HAP-1 (cell line): ENCODE measurements around the gene CDH5.

Source experiments
- DNase-seq, 2 experiments: peaks; one replicate each; pipeline ENCODE4 v3.0.0-alpha.2; 2016 to 2020; ENCODE audit warnings: low spot score in 2 of 2
- H3K27me3 ChIP-seq: fragments of 250-450 bp; sonication (Bioruptor Pico); 2 replicates; pipeline ENCODE4 v1.5.1; 2020; ENCODE audit warnings: low read depth, mild to moderate bottlenecking, moderate library complexity
- H3K36me3 ChIP-seq: fragments of 250-450 bp; sonication (Bioruptor Pico); replicated peaks from 2 replicates; pipeline ENCODE4 v1.5.1; 2020; ENCODE audit warnings: mild to moderate bottlenecking
- H3K4me1 ChIP-seq: fragments of 250-450 bp; sonication (Bioruptor Pico); 2 replicates; pipeline ENCODE4 v1.5.1; 2020; ENCODE audit warnings: mild to moderate bottlenecking
- H3K4me3 ChIP-seq: fragments of 250-450 bp; sonication (Bioruptor Pico); 2 replicates; pipeline ENCODE4 v1.5.1; 2020; ENCODE audit warnings: mild to moderate bottlenecking, moderate library complexity
- H3K9me3 ChIP-seq: fragments of 250-450 bp; sonication (Bioruptor Pico); 2 replicates; pipeline ENCODE4 v1.5.1; 2020; ENCODE audit warnings: mild to moderate bottlenecking, moderate library complexity
- in situ Hi-C: fragments of 300-500 bp; cut with MboI; formaldehyde crosslinking; loops from 3 replicates; pipeline ENCODE4 v1.14.3; 2020; ENCODE audit warnings: low sequenced_read_pairs, inconsistent platforms, mixed read lengths

CDH5 gene

GRCh38 chr16:66337463-66338188, 28.9 kb upstream of the CDH5 start:
- Histone ChIP-seq H3K9me3 (no peaks in the 10 kb centered on the region), H3K36me3 (no peaks in the 10 kb centered on the region), H3K4me1 (no peaks in the 10 kb centered on the region), H3K27me3 (no peaks in the 10 kb centered on the region), H3K4me3 (no peak overlapping the region)
- in situ Hi-C loops = no loop called here
- no peak for DNase-seq

GRCh38 chr16:66342294-66342900, 24.1 kb upstream of the CDH5 start:
- Histone ChIP-seq H3K27me3 (no peaks in the 10 kb centered on the region), H3K36me3 (no peaks in the 10 kb centered on the region), H3K4me1 (no peaks in the 10 kb centered on the region), H3K4me3 (no peak overlapping the region), H3K9me3 (no peaks in the 10 kb centered on the region)
- in situ Hi-C loops = no loop called here
- DNase-seq = peak; percentile 21 to 77

- DNase-seq = peak in 1 of 2 experiments; percentile 64
- H3K4me1 ChIP-seq = no peaks in the 10 kb centered on the region
- no peaks in the 10 kb centered on the region for H3K27me3 ChIP-seq
- no peaks in the 10 kb centered on the region for H3K36me3 ChIP-seq
- H3K4me3 ChIP-seq = no peak overlapping the region
- in situ Hi-C loops = no loop called here
- H3K9me3 ChIP-seq = no peaks in the 10 kb centered on the region
Measured at GRCh38 chr16:66344533-66345145, 21.9 kb upstream of the CDH5 start.

- Histone ChIP-seq H3K4me3 (no peak overlapping the region), H3K36me3 (no peaks in the 10 kb centered on the region), H3K27me3 (no peaks in the 10 kb centered on the region), H3K9me3 (no peaks in the 10 kb centered on the region), H3K4me1 (no peaks in the 10 kb centered on the region)
- DNase-seq = no peak
- in situ Hi-C loops = no loop called here
Measured at GRCh38 chr16:66346221-66346620, 20.3 kb upstream of the CDH5 start.

- no peak for DNase-seq
- Histone ChIP-seq H3K9me3 (no peaks in the 10 kb centered on the region), H3K27me3 (peaks cover 21% of the 10 kb centered on the region), H3K4me1 (no peaks in the 10 kb centered on the region), H3K36me3 (no peaks in the 10 kb centered on the region), H3K4me3 (no peak overlapping the region)
- in situ Hi-C loops = no loop called here
Measured at GRCh38 chr16:66352304-66352703, 14.2 kb upstream of the CDH5 start.

GRCh38 chr16:66353055-66353454, 13.4 kb upstream of the CDH5 start:
- H3K36me3 ChIP-seq = no peaks in the 10 kb centered on the region
- H3K27me3 ChIP-seq = peaks cover 21% of the 10 kb centered on the region
- no peaks in the 10 kb centered on the region for H3K4me1 ChIP-seq
- in situ Hi-C loops = no loop called here
- no peak for DNase-seq
- no peak overlapping the region for H3K4me3 ChIP-seq
- H3K9me3 ChIP-seq = no peaks in the 10 kb centered on the region

GRCh38 chr16:66354034-66354909, 12.2 kb upstream of the CDH5 start:
- no peaks in the 10 kb centered on the region for H3K9me3 ChIP-seq
- H3K27me3 ChIP-seq = peaks cover 21% of the 10 kb centered on the region
- H3K4me3 ChIP-seq = no peak overlapping the region
- no peaks in the 10 kb centered on the region for H3K4me1 ChIP-seq
- no peak for DNase-seq
- no peaks in the 10 kb centered on the region for H3K36me3 ChIP-seq
- in situ Hi-C loops = no loop called here

- Histone ChIP-seq H3K4me1 (no peaks in the 10 kb centered on the region), H3K9me3 (no peaks in the 10 kb centered on the region), H3K4me3 (no peak overlapping the region), H3K36me3 (no peaks in the 10 kb centered on the region), H3K27me3 (peaks cover 21% of the 10 kb centered on the region)
- in situ Hi-C loops = no loop called here
- no peak for DNase-seq
Measured at GRCh38 chr16:66355526-66355925, 11.0 kb upstream of the CDH5 start.

GRCh38 chr16:66357523-66357928, 9.0 kb upstream of the CDH5 start:
- no peaks in the 10 kb centered on the region for H3K4me1 ChIP-seq
- no peaks in the 10 kb centered on the region for H3K9me3 ChIP-seq
- H3K36me3 ChIP-seq = no peaks in the 10 kb centered on the region
- H3K27me3 ChIP-seq = peaks cover 32% of the 10 kb centered on the region
- in situ Hi-C loops = no loop called here
- H3K4me3 ChIP-seq = no peak overlapping the region
- peak; percentile 54 to 72 for DNase-seq

GRCh38 chr16:66358231-66358630, 8.3 kb upstream of the CDH5 start:
- no peak for DNase-seq
- Histone ChIP-seq H3K36me3 (no peaks in the 10 kb centered on the region), H3K9me3 (no peaks in the 10 kb centered on the region), H3K4me1 (no peaks in the 10 kb centered on the region), H3K27me3 (peaks cover 31% of the 10 kb centered on the region), H3K4me3 (no peak overlapping the region)
- in situ Hi-C loops = no loop called here

- in situ Hi-C loops = no loop called here
- H3K4me1 ChIP-seq = no peaks in the 10 kb centered on the region
- H3K36me3 ChIP-seq = no peaks in the 10 kb centered on the region
- H3K4me3 ChIP-seq = no peak overlapping the region
- DNase-seq = no peak
- H3K9me3 ChIP-seq = no peaks in the 10 kb centered on the region
- H3K27me3 ChIP-seq = peaks cover 24% of the 10 kb centered on the region
Measured at GRCh38 chr16:66359012-66359411, 7.5 kb upstream of the CDH5 start.

- H3K4me3 ChIP-seq = no peak overlapping the region
- no peaks in the 10 kb centered on the region for H3K9me3 ChIP-seq
- no peak for DNase-seq
- H3K4me1 ChIP-seq = no peaks in the 10 kb centered on the region
- no peaks in the 10 kb centered on the region for H3K36me3 ChIP-seq
- peaks cover 16% of the 10 kb centered on the region for H3K27me3 ChIP-seq
- in situ Hi-C loops = no loop called here
Measured at GRCh38 chr16:66359811-66360608, 6.5 kb upstream of the CDH5 start.

- Histone ChIP-seq H3K27me3 (peaks cover 15% of the 10 kb centered on the region), H3K9me3 (no peaks in the 10 kb centered on the region), H3K4me1 (no peaks in the 10 kb centered on the region), H3K4me3 (no peak overlapping the region), H3K36me3 (no peaks in the 10 kb centered on the region)
- in situ Hi-C loops = no loop called here
- DNase-seq = no peak
Measured at GRCh38 chr16:66360624-66361324, 5.7 kb upstream of the CDH5 start.
